H1 (cell line): ENCODE results near the gene DRP2.

Experiments used
- ATF3 ChIP-seq: IDR thresholded peaks from 2 replicates; pipeline ENCODE4 v1.6.1; 2011; ENCODE audit warnings: low read depth, mild to moderate bottlenecking, low read length; ENCODE audit not compliant: insufficient read depth
- BRCA1 ChIP-seq: IDR thresholded peaks from 2 replicates; pipeline ENCODE4 v1.6.1; 2012; ENCODE audit warnings: low read depth, low read length, improper control_type of control experiment
- CEBPB ChIP-seq: IDR thresholded peaks from 2 replicates; pipeline ENCODE4 v1.6.1; 2012; ENCODE audit warnings: low read depth, low read length
- CTCF ChIP-seq, 3 experiments: IDR thresholded peaks; 1 replicate in 2 of 3; 2 replicates in 1 of 3; pipeline versions ENCODE4 v1.5.1 to v1.6.1; 2011; ENCODE audit warnings: low read length in 3 of 3, mild to moderate bottlenecking in 3 of 3, inconsistent platforms in 2 of 3, low read depth in 1 of 3, moderate library complexity in 1 of 3; ENCODE audit not compliant: insufficient read depth in 1 of 3; ENCODE audit errors: control extremely low read depth in 1 of 3
- EP300 ChIP-seq, 2 experiments: IDR thresholded peaks; 1 replicate in 1 of 2; 2 replicates in 1 of 2; pipeline ENCODE4 v1.6.1; 2011 to 2012; ENCODE audit warnings: low read depth in 2 of 2, low read length in 2 of 2, mild to moderate bottlenecking in 2 of 2, borderline replicate concordance in 1 of 2, inconsistent platforms in 1 of 2, moderate library complexity in 1 of 2
- EZH2 ChIP-seq: fragments of 200-600 bp; sonication (generic); IDR thresholded peaks from 2 replicates; pipeline ENCODE4 v1.7.1; 2012; ENCODE audit warnings: low read depth, mild to moderate bottlenecking, moderate library complexity, low read length, inconsistent platforms; ENCODE audit not compliant: severe bottlenecking
- MAFK ChIP-seq: IDR thresholded peaks from 2 replicates; pipeline ENCODE4 v1.6.1; 2012; ENCODE audit warnings: low read depth, mild to moderate bottlenecking, improper control_type of control experiment, low read length
- NRF1 ChIP-seq: IDR thresholded peaks from 2 replicates; pipeline ENCODE4 v1.6.1; 2011; ENCODE audit warnings: mild to moderate bottlenecking, low read depth, low read length, improper control_type of control experiment
- POLR2A ChIP-seq, 2 experiments: IDR thresholded peaks; 1 replicate in 1 of 2; 2 replicates in 1 of 2; pipeline ENCODE4 v1.6.1; 2011; ENCODE audit warnings: low read depth in 2 of 2, low read length in 2 of 2, mild to moderate bottlenecking in 2 of 2; ENCODE audit errors: control extremely low read depth in 1 of 2
- POLR2AphosphoS5 ChIP-seq: IDR thresholded peaks from 2 replicates; pipeline ENCODE4 v1.6.1; 2011; ENCODE audit warnings: low read depth, low read length
- RBBP5 ChIP-seq: IDR thresholded peaks from 2 replicates; pipeline ENCODE4 v1.7.1; 2012; ENCODE audit warnings: low read depth, mild to moderate bottlenecking, inconsistent platforms, low read length, moderate library complexity, borderline replicate concordance
- RFX5 ChIP-seq: IDR thresholded peaks from 2 replicates; pipeline ENCODE4 v1.6.1; 2011; ENCODE audit warnings: low read depth, low read length, improper control_type of control experiment, borderline replicate concordance

GRCh38 chrX:101260435-101260834, 40.8 kb downstream of the DRP2 start:
- peak; percentile 36 to 60 (median 45); a peak in 3 of 4 replicates for TF ChIP-seq CTCF (IDR thresholded peaks at IDR 0.05; ENCODE audit: control extremely low read depth in 1 of 3, insufficient read depth in 1 of 3, low read depth in 1 of 3, low read length in 3 of 3)
- no peak for TF ChIP-seq POLR2AphosphoS5
- TF ChIP-seq ATF3: no peak
- no peak for TF ChIP-seq POLR2A (IDR thresholded peaks at IDR 0.05; ENCODE audit: control extremely low read depth in 1 of 2, low read depth in 2 of 2, low read length in 2 of 2)
- TF ChIP-seq EZH2: no peak
- no peak for TF ChIP-seq MAFK
- TF ChIP-seq BRCA1: no peak
- TF ChIP-seq CEBPB: no peak
- no peak for TF ChIP-seq NRF1
- TF ChIP-seq EP300 (IDR thresholded peaks at IDR 0.05; ENCODE audit: borderline replicate concordance in 1 of 2, low read depth in 2 of 2, low read length in 2 of 2): no peak
- no peak for TF ChIP-seq RFX5
- TF ChIP-seq RBBP5: no peak
